Upper lobe of left lung (tissue), 4 donors: Measurements from ENCODE around the gene ALPG.

ENCODE experiments used
- POLR2A ChIP-seq, 4 donors: fragments of 450-650 bp; IDR thresholded peaks; one replicate each; pipeline ENCODE4 v1.5.1; 2016 to 2017; ENCODE audit warnings: antibody characterized with exemption in 4 of 4, mild to moderate bottlenecking in 2 of 4
- TF ChIP-seq, protein P1 (sequence below), 6 experiments: fragments of 450-650 bp in 4 of 6; fragments of 200-600 bp in 2 of 6; sonication (generic) in 2 of 6; IDR thresholded peaks; one replicate each; pipeline ENCODE4 v1.5.1; 2016 to 2019; ENCODE audit warnings: antibody characterized with exemption in 6 of 6

DNA sequence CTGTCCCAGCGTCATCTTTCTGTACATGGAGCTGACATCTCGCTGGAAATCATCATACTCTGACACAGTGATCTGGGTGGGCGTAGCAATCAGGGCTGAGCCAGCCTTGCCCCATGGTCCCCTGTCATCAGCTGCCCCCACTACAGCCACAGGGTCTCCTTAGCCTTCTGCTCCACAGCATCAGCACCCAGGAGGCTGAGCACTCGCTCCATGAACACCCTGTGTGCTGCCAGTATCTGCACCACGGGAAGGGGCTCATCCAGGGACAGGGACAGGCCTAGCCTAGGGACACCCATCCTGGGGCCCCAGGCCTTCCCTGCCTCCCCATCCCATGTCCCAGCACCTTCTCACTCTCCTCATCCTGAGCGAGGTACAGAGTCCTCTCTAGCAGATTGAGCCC, 11.4 kb downstream of the ALPG start:
- no peak for TF ChIP-seq POLR2A (IDR thresholded peaks at IDR 0.05)
- TF ChIP-seq, protein P1, sequence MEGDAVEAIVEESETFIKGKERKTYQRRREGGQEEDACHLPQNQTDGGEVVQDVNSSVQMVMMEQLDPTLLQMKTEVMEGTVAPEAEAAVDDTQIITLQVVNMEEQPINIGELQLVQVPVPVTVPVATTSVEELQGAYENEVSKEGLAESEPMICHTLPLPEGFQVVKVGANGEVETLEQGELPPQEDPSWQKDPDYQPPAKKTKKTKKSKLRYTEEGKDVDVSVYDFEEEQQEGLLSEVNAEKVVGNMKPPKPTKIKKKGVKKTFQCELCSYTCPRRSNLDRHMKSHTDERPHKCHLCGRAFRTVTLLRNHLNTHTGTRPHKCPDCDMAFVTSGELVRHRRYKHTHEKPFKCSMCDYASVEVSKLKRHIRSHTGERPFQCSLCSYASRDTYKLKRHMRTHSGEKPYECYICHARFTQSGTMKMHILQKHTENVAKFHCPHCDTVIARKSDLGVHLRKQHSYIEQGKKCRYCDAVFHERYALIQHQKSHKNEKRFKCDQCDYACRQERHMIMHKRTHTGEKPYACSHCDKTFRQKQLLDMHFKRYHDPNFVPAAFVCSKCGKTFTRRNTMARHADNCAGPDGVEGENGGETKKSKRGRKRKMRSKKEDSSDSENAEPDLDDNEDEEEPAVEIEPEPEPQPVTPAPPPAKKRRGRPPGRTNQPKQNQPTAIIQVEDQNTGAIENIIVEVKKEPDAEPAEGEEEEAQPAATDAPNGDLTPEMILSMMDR (IDR thresholded peaks at IDR 0.05), result no peak
